NCI-H146 treated with DMSO at 0.1 percent for 48 hours (cell line): ENCODE measurements around the gene STYXL1.

Experiments used
- DNase-seq: peaks from one replicate; lab custom pipeline; 2025; ENCODE audit not compliant: unreplicated experiment; lab: John Stamatoyannopoulos, UW

STYXL1 gene

GRCh38 chr7:75994388-75995051 is 53.3 kb downstream of the STYXL1 start, which contains the start of gene TMEM120A:
TMEM120A (minus strand) TSS chr7:75994595; CDS start chr7:75994570, 25 bp downstream.
- DNase-seq, result peak; percentile 79

- DNase-seq, result peak; percentile 27
Observed at GRCh38 chr7:75993689-75994387, 54.0 kb downstream of the STYXL1 start.

DNA sequence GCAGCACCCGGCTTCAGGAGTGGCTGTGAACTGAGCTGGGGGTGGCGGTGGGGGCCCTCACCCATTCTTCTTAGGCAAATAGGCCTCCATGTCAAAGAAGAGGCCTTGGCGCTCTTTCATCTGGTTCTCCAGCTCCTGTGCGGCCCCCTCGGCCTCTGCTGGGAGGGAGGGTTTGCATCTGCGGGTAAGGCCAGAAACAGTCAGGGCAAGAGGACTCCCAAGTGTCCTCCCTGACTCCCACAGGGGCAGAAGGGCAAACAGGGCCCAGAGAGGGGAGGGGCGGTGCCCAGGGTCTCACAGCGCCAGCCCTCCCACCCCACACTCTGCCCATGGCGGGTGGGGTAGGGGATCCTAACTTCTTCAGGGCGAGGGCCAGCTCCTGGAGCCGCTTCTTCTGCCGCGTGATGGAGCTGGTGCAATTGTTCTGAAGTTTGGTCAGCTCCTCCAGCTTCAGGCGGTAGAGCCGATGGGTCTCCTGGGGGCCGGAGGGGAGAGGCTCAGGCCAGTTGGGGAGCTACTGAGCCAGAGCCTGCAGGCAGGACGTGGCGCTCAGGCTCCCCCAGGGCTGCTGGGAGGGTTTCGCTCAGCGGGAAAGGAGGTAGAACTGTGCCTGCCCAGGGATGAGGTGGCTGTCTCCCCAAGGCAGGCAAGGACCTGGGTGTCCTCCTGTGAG is 55.6 kb downstream of the STYXL1 start:
- no peak for DNase-seq

GRCh38 chr7:75991531-75992082 is 56.2 kb downstream of the STYXL1 start:
- no peak for DNase-seq

DNA sequence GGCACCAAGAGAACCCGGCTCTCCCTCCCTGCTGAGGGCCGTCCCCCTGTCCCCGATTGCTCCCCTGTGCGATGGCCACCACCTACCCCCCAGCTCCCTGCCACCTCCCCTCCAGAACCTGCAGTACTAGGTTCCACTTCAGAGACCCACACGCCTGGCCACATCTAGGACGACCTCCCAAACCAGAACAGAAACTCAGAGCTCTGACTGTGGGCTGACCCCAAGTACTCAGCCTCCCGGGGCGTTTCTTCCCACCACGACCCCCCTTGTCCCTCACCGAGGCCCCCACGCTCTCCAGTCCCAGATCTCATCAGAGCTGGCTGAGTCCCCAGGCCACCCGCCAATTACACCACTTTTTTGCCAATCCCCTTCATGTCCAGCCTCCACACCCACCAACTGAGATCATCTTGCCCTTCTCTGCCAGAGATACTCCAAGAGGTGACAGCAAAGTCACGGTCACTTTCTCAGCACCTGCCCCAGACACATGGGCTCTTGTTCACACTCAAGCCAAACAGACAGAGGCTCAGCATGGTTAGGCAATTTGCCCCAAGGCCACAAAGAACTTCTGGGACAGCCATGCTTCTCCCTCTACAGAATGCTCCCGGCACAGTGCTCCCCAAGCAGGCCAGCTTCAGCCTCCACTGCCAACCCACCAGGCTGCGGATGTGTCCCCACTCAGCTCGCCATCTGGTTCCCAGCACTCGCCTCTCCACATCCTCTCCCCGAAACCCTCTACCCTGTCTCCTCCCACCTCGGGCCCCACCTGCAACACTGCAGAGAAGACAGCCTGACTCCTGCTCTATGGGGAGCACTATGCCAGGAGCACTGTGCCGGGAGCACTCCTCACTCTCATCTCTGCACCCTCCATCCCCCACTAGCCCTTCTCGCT is 58.1 kb downstream of the STYXL1 start:
- DNase-seq, result no peak

DNA sequence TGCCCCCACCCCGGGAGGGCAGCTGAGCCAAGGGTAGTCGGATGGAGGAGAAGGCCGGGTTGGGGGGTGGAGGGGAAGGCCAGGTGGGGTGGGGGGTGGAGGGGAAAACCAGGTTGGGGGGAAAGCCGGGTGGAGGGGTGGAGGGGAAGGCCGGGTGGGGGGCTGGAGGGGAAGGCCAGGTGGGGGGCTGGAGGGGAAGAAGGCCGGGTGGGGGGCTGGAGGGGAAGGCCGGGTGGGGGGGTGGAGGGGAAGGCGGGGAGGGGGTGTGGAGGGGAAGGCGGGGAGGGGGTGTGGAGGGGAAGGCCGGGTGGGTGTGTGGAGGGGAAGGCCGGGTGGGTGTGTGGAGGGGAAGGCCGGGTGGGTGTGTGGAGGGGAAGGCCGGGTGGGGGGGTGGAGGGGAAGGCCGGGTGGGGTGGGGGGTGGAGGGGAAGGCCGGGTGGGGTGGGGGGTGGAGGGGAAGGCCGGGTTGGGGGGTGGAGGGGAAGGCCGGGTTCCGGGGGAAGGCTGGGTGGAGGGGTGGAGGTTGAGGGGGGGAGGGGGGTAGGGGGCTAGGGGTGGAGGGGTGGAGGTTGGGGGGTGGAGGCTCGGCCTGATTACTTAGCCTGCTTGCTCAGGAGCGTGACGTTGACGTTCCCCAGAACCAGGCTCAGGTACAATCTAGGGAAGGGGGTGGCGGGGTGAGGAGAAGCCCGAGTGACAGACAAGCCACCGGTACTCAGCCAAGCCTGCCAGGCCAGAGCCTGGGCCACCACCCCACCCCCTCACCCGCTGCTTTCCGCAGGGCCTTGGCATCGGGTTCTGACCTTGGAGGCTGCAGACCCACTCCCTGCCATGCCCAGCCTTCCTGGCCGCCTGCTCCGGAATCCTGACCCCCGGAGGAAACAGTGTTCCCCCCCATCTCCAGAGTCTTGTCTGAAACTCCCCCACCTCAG is 59.0 kb downstream of the STYXL1 start:
- DNase-seq, result no peak

DNA sequence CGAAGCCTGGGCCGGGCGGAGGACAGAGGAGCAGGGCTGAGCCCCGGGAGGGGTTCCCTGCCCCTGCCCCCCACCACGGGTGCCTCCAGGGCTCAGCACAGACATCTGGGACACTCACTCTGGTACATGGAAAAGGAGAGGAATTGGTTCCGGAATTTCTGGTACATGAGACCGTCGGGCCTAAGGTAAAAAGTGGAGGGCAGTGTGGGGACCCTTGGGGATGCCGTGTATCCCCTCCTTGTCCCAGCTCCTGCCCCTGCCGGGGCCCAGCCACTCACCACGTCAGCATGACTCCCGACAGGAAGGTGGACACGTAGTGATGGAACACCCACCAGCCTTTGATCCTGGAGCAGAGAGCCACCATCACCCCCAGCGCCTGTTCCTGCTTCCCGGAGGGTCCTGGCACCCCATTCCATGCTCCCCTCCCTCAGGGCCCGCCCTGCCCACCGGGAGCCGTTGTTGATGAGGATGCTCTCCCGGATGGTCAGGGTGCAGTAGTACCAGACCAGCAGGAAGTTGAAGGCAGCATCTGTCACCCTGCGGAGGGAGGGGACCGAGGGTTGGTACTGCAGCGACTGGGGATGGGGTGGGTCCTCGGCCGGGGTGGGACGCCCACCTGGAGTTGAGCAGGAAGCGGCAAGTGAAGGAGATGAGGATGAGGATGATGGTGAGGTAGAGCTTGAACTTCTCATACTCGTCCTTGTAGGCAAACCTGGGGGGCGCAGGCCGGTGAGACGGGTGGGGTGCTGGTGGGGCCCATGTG is 59.8 kb downstream of the STYXL1 start:
- DNase-seq, result no peak

- DNase-seq, result no peak
Observed at GRCh38 chr7:75987026-75987804, 60.6 kb downstream of the STYXL1 start.

- no peak for DNase-seq
Observed at GRCh38 chr7:75986147-75986781, 61.5 kb downstream of the STYXL1 start.

- no peak for DNase-seq
Observed at GRCh38 chr7:75985518-75986146, 62.2 kb downstream of the STYXL1 start.

- DNase-seq, result no peak
Observed at GRCh38 chr7:75985009-75985517, 62.7 kb downstream of the STYXL1 start.

DNA sequence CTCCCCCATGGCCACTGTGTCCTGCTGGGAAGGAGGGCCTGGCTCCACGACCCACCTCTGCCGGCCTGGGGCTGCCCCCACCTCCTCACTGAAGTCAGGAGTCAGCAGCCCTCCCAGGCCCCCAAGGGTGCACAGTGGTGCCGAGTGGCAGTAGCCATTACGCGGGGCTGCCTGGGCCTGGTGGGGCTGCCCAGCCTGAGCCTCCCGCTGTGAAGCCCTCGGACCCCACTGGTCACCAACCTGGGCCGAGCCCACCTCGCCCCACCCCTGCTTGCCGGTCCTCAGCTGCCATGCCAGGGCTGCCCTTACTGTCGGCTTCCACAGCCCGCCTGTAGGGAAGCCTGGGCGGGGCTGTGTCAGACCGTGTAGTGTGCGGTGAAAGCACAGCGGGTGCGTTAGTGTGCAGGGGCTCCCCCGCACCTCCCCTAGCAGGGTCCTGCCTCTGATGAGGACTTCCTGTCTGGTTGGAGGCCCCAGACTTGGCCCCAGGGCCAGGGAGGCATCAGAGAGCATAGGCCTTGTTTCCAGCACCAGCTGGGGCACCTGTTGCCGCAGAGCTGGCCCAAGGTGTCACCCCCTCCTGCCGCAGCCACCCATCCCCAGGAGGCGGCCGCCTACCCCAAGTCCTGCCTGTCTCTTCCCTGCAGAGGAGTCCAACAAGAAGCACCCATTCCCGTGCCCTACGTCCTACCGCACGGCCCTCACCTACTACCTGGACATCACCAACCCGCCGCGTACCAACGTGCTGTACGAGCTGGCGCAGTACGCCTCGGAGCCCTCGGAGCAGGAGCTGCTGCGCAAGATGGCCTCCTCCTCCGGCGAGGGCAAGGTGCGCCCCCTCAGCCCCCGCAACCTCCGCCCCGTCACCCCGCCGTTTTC is 63.4 kb downstream of the STYXL1 start:
- DNase-seq, result no peak

DNA sequence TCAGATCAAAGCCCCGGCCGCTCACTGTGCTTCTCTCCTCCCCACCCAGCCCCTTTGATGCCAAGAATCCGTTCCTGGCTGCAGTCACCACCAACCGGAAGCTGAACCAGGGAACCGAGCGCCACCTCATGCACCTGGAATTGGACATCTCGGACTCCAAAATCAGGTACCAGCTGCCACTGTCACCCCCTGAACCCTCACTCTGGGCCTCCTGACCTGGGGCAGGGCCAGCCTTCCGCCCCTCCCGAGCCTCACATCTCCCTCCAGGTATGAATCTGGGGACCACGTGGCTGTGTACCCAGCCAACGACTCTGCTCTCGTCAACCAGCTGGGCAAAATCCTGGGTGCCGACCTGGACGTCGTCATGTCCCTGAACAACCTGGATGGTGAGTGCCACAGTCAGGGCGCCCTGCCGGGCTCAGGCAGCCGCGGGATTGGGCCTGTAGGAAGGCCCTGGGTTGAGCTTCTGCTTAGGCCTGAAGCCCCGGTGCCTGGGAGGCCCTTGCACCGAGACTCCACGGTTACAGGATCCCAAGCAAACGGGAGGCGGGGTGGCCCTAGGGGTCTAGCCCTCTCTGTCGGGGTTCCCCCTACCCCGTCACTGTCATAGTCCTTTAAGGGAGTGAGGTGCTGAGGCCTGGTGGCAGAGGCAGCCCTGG is 64.2 kb downstream of the STYXL1 start:
- DNase-seq, result no peak

GRCh38 chr7:75982306-75983064 is 65.3 kb downstream of the STYXL1 start:
- no peak for DNase-seq
